PC-9 (cell line): Measurements from ENCODE around the gene LMF1.
A peak's percentile ranks its signal among the peaks of the same experiment; 100 is the strongest.

Experiments used
- EZH2 ChIP-seq: fragments of 200-600 bp; sonication (generic); IDR thresholded peaks from 2 replicates; pipeline ENCODE4 v1.8.0; 2017; ENCODE audit warnings: antibody characterized with exemption, low read depth
- TF ChIP-seq, protein P1 (sequence below): fragments of 200-600 bp; sonication (generic); conservative IDR thresholded peaks from 2 replicates; pipeline ENCODE4 v1.6.1; 2017; ENCODE audit warnings: mixed run types, antibody characterized with exemption, mild to moderate bottlenecking, moderate library complexity

DNA sequence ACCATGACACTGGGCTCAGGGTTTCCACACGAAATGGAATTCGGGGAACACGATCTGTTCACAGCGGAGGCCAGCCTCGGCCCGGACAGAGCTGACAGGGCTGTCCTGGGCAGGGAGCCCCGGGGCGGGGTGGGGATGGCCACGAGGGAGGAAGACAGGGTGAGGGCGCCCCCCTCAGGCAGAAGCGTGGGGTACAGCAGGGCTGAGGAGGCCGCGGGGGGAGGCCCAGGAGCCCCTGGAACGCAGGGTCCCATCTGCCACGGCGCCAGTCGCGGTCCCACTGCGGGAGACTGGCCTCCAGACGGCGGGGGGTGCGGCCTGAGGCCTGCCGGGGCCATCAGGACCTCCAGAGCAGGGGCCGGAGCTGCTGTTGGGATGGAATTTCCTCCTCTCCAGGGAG lies 75.9 kb downstream of the LMF1 start:
- TF ChIP-seq, protein P1, sequence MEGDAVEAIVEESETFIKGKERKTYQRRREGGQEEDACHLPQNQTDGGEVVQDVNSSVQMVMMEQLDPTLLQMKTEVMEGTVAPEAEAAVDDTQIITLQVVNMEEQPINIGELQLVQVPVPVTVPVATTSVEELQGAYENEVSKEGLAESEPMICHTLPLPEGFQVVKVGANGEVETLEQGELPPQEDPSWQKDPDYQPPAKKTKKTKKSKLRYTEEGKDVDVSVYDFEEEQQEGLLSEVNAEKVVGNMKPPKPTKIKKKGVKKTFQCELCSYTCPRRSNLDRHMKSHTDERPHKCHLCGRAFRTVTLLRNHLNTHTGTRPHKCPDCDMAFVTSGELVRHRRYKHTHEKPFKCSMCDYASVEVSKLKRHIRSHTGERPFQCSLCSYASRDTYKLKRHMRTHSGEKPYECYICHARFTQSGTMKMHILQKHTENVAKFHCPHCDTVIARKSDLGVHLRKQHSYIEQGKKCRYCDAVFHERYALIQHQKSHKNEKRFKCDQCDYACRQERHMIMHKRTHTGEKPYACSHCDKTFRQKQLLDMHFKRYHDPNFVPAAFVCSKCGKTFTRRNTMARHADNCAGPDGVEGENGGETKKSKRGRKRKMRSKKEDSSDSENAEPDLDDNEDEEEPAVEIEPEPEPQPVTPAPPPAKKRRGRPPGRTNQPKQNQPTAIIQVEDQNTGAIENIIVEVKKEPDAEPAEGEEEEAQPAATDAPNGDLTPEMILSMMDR, result 0 out of 2 replicates have a peak, but pooled peaks have one; percentile 27
- TF ChIP-seq EZH2, result no peak
